ENCODE results near the gene AADACL2. TPM values are rescaled to one million over a fixed set of nuclear protein-coding genes. Genes with fewer than 3 reads are reported as not detected.

The AADACL2 gene
- total and polyA plus RNA-seq, 2 experiments from 2014 or later, result 0.10 TPM; not detected in 1

DNA sequence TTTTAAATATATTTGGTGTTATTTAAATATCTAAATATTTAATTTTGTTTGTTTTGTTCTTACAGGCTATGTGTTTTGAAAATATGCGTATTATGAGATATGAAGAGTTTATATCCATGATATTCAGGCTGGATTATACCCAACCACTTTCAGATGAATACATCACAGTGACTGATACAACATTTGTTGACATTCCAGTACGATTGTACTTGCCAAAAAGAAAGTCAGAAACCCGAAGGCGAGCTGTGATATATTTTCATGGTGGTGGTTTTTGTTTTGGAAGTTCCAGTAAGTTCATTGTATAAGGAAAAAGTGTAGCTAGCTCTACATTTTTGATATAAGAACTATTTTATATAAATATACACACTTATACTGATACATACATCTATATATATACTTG lies 6.9 kb downstream of the AADACL2 start:
- H3K27ac ChIP-seq, result no peak overlapping the region
- H3K9me2 ChIP-seq (replicated peaks; ENCODE audit: insufficient read depth), result no peaks in the 10 kb centered on the region
- no peaks in the 10 kb centered on the region for H4K20me1 ChIP-seq (ENCODE audit: insufficient read depth, poor library complexity, severe bottlenecking)
- H3K36me3 ChIP-seq (replicated peaks; ENCODE audit: insufficient read depth, low read depth), result no peaks in the 10 kb centered on the region
- H3K9me3 ChIP-seq (ENCODE audit: low read depth), result no peaks in the 10 kb centered on the region
- no peaks in the 10 kb centered on the region for H3K27me3 ChIP-seq
- no peak overlapping the region for H3K4me3 ChIP-seq
- H3K4me1 ChIP-seq (ENCODE audit: insufficient read depth), result no peaks in the 10 kb centered on the region
- no peaks in the 10 kb centered on the region for H3K79me2 ChIP-seq
- H3K4me2 ChIP-seq, result no peak overlapping the region
- no peak overlapping the region for H2AFZ ChIP-seq
- WGBS (ENCODE audit: low lambda C conversion rate, missing lambda C conversion rate), result 87% methylated on average over 4 of the region's 4 CpGs
- no peak for TF ChIP-seq EZH2phosphoT487 (IDR thresholded peaks at IDR 0.05; ENCODE audit: low read depth, severe bottlenecking, unreplicated experiment)
- TF ChIP-seq, protein P1, sequence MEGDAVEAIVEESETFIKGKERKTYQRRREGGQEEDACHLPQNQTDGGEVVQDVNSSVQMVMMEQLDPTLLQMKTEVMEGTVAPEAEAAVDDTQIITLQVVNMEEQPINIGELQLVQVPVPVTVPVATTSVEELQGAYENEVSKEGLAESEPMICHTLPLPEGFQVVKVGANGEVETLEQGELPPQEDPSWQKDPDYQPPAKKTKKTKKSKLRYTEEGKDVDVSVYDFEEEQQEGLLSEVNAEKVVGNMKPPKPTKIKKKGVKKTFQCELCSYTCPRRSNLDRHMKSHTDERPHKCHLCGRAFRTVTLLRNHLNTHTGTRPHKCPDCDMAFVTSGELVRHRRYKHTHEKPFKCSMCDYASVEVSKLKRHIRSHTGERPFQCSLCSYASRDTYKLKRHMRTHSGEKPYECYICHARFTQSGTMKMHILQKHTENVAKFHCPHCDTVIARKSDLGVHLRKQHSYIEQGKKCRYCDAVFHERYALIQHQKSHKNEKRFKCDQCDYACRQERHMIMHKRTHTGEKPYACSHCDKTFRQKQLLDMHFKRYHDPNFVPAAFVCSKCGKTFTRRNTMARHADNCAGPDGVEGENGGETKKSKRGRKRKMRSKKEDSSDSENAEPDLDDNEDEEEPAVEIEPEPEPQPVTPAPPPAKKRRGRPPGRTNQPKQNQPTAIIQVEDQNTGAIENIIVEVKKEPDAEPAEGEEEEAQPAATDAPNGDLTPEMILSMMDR (IDR thresholded peaks at IDR 0.05; ENCODE audit: poor library complexity), result no peak
- TF ChIP-seq EZH2 (IDR thresholded peaks at IDR 0.05; ENCODE audit: borderline replicate concordance), result no peak
- no peak for DNase-seq (ENCODE audit: low spot score)

DNA sequence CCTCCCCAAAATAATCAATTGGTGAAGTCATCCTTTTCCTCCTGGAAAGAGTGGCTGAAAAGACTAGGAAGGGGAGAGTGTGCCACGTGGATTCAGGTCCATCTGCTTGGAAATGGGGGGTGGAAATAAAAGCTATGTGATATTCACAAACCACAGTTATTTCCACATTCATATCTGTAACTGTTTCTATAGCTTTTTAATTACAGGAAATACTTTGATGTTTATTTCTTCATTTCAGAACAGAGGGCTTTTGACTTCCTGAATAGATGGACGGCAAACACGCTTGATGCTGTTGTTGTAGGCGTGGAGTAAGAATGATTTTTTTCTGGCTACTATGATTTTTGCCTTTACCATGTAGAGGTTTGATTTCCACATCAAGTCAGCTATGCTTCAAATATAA lies 10.1 kb downstream of the AADACL2 start:
- Histone ChIP-seq H3K9me3 (ENCODE audit: low read depth) (no peaks in the 10 kb centered on the region), H3K79me2 (no peaks in the 10 kb centered on the region), H3K9me2 (replicated peaks; ENCODE audit: insufficient read depth) (no peaks in the 10 kb centered on the region), H3K4me3 (no peak overlapping the region), H3K4me1 (ENCODE audit: insufficient read depth) (no peaks in the 10 kb centered on the region), H2AFZ (no peak overlapping the region), H3K36me3 (replicated peaks; ENCODE audit: insufficient read depth, low read depth) (no peaks in the 10 kb centered on the region), H3K27ac (no peak overlapping the region), H3K4me2 (no peak overlapping the region), H4K20me1 (ENCODE audit: insufficient read depth, poor library complexity, severe bottlenecking) (no peaks in the 10 kb centered on the region), H3K27me3 (no peaks in the 10 kb centered on the region)
- WGBS (ENCODE audit: low lambda C conversion rate, missing lambda C conversion rate), result 85% methylated on average over 4 of the region's 4 CpGs
- TF ChIP-seq, protein P1 (IDR thresholded peaks at IDR 0.05; ENCODE audit: poor library complexity), result no peak
- TF ChIP-seq EZH2 (IDR thresholded peaks at IDR 0.05; ENCODE audit: borderline replicate concordance), result no peak
- DNase-seq (ENCODE audit: low spot score), result no peak

DNA sequence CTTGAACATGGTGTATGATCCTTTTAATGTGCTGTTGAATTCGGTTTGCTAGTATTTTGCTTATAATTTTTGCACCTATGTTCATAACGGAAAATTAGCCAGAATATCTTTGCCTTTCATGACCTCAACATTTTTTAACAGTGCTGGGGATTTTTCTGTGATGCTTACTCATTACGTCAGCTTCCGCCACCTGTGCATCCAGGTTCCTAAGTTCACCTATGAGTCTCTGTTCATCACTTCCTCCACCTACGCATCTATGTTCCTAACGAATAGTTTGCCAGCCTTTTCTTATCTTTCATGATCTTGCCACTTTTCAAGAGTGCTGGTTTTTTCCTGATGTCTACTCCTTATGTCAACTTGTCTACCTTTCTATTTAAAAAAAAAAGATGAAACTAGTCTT lies 16.5 kb downstream of the AADACL2 start:
- H4K20me1 ChIP-seq (ENCODE audit: insufficient read depth, poor library complexity, severe bottlenecking), result no peaks in the 10 kb centered on the region
- 91% methylated on average over 6 of the region's 6 CpGs for WGBS (ENCODE audit: low lambda C conversion rate, missing lambda C conversion rate)
- no peaks in the 10 kb centered on the region for H3K9me2 ChIP-seq (replicated peaks; ENCODE audit: insufficient read depth)
- no peaks in the 10 kb centered on the region for H3K27me3 ChIP-seq
- no peak overlapping the region for H2AFZ ChIP-seq
- H3K79me2 ChIP-seq, result no peaks in the 10 kb centered on the region
- TF ChIP-seq EZH2 (IDR thresholded peaks at IDR 0.05; ENCODE audit: borderline replicate concordance) (no peak), EZH2phosphoT487 (IDR thresholded peaks at IDR 0.05; ENCODE audit: low read depth, severe bottlenecking, unreplicated experiment) (no peak)
- TF ChIP-seq, protein P1 (IDR thresholded peaks at IDR 0.05; ENCODE audit: poor library complexity), result no peak
- no peaks in the 10 kb centered on the region for H3K36me3 ChIP-seq (replicated peaks; ENCODE audit: insufficient read depth, low read depth)
- no peak overlapping the region for H3K27ac ChIP-seq
- no peak overlapping the region for H3K4me3 ChIP-seq
- H3K4me2 ChIP-seq, result no peak overlapping the region
- H3K4me1 ChIP-seq (ENCODE audit: insufficient read depth), result no peaks in the 10 kb centered on the region
- H3K9me3 ChIP-seq (ENCODE audit: low read depth), result no peaks in the 10 kb centered on the region
- no peak for DNase-seq (ENCODE audit: low spot score)

DNA sequence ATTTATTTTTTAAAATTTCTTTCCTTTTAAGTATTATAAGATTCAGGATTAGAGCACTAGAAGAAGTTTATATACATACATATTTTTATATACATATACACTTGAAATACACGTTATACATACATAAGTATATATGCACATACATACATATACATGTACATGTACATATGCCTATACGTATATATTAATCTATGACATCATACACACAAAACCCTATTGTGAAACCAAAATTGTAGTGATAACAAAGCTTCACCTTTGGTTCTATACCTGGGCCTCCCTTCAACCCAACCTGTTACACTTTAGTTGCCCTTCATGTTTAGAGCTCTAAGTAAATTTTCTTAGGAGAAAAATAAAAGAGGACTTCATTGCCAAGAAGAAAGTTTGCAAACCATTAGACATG lies 17.0 kb downstream of the AADACL2 start:
- Histone ChIP-seq H3K27ac (no peak overlapping the region), H3K9me2 (replicated peaks; ENCODE audit: insufficient read depth) (no peaks in the 10 kb centered on the region), H3K27me3 (no peaks in the 10 kb centered on the region), H3K4me2 (no peak overlapping the region), H3K79me2 (no peaks in the 10 kb centered on the region), H2AFZ (no peak overlapping the region), H3K36me3 (replicated peaks; ENCODE audit: insufficient read depth, low read depth) (no peaks in the 10 kb centered on the region), H3K4me3 (no peak overlapping the region), H3K9me3 (ENCODE audit: low read depth) (no peaks in the 10 kb centered on the region), H4K20me1 (ENCODE audit: insufficient read depth, poor library complexity, severe bottlenecking) (no peaks in the 10 kb centered on the region), H3K4me1 (ENCODE audit: insufficient read depth) (no peaks in the 10 kb centered on the region)
- WGBS (ENCODE audit: low lambda C conversion rate, missing lambda C conversion rate), result 93% methylated on average over 2 of the region's 2 CpGs
- no peak for DNase-seq (ENCODE audit: low spot score)
- TF ChIP-seq, protein P1 (IDR thresholded peaks at IDR 0.05; ENCODE audit: poor library complexity), result no peak
- TF ChIP-seq EZH2phosphoT487 (IDR thresholded peaks at IDR 0.05; ENCODE audit: low read depth, severe bottlenecking, unreplicated experiment) (no peak), EZH2 (IDR thresholded peaks at IDR 0.05; ENCODE audit: borderline replicate concordance) (no peak)

Data from hepatocyte (in vitro differentiated cells).